HG02973 (cell line): ENCODE results near the gene FASTKD3.

Source experiments
- ATAC-seq: cut with Tn5 transposase; IDR thresholded peaks from one replicate; pipeline ENCODE4 v1.9.1; 2021; ENCODE audit warnings: moderate library complexity; ENCODE audit not compliant: unreplicated experiment

Gene FASTKD3

GRCh38 chr5:7881091-7881490 is 12.3 kb upstream of the FASTKD3 start:
- no peak for ATAC-seq

- peak; percentile 96 for ATAC-seq
These were observed 9.6 kb upstream of the FASTKD3 start for GRCh38 chr5:7878381-7878873.

DNA sequence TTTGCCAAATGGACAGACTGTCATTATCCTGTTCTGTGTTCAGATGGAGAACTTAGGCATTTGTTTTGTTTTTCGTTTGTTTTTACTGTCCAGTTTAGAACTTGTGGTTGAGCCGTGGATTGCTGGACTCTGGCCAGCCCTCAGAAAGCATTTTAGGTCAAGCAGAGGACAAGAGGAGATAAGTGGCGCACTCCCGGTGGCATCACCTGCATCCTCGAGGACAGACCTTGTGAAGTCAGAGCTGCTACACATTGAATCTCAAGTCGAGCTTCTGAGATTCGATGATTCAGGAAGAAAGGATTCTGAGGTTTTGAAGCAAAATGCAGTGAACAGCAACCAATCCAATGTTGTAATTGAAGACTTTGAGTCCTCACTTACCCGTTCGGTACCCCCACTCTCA is 9.0 kb upstream of the FASTKD3 start:
- no peak for ATAC-seq

- peak; percentile 69 for ATAC-seq
These were observed 8.0 kb upstream of the FASTKD3 start for GRCh38 chr5:7876867-7877266.

GRCh38 chr5:7875151-7875550 is 6.3 kb upstream of the FASTKD3 start:
- no peak for ATAC-seq

GRCh38 chr5:7874639-7875038 is 5.8 kb upstream of the FASTKD3 start:
- ATAC-seq = no peak

DNA sequence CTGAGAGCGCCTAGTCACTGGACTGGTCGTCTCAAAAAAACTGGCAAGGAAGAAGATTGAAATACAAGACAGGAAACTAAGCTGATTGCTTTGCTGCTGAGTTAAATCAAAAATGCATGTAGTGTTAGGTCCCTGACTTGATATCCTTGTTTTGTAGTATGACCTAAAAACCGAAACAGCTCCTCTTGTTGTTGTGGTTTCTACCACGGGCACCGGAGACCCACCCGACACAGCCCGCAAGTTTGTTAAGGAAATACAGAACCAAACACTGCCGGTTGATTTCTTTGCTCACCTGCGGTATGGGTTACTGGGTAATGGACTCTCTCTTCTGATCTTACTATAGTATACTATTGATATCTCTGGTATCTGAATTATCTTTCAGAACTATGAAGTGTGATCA is 4.4 kb upstream of the FASTKD3 start:
- ATAC-seq = no peak

GRCh38 chr5:7872517-7873130 is 3.8 kb upstream of the FASTKD3 start:
- ATAC-seq = no peak

- peak; percentile 30 for ATAC-seq
These were observed 2.8 kb upstream of the FASTKD3 start for GRCh38 chr5:7871653-7872052.

DNA sequence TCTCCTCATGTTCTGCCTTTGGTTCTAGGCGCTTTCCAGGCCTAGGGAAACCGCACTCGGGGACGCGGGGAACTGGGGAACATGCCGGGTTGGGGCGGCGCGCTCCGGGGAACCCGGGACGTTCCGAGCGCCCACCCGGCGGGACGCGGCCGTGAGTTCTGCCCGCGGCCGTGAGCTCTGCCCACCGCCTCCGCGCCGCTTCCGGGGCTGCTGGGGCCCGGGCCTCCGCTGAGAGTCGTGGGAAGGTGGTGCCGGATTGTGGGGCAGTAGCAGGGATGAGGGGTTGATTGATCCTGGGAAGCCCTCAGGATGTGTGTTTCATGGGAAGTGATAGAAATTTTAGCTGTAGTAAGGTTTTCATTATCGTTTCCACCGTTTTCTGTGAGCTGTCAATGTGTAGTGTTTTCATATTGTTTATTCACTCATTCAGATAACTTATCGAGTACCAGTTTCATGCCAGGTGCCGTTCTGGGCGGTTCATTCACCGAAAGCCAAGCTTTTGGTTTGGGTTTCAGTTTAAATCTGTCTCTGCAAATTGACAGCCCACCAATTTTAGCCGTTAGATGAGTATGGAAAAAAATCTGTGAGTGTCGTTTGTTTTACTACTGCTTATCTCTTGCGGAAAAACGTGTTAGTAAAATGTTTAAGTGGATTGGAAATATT is 774 bp upstream of the FASTKD3 start:
- peak; percentile 26 for ATAC-seq

DNA sequence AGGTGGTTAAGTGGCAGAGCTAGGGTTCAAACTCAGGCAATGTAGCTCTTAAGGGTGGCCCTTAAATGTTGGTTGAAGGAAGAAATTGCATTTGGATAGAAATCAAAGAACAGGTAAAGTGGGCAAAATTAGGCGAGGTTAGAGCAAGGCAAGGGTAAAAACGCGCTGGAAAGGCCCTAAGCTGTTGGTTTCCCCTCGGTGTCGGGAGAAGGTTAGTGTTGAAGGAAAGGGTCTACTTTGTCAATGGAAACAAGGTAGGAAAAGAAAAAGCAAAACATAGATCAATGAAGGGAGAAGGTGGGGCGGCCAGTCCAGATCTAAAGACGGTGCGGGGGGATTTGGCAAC is 431 bp downstream of the FASTKD3 start:
- no peak for ATAC-seq

DNA sequence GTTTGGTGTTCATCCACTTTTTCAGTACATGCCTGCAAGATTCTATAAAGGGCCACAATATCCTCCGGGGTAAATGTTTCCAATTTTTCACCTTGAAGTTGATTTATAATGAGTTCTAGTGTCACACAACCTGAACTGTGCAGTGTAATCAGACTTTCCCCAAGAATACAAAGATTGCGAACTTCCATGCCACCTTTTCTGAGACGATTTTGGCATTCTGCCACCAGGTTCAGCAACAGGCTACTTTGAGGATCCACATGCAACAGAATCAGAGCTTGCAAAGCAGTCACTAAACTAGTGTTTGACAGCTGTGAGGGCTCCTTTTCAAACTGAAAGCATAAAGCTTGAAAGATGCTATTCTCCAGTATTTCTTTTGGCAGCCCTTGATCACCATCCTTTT is 1.6 kb downstream of the FASTKD3 start:
- ATAC-seq = no peak

GRCh38 chr5:7866196-7866595 is 2.6 kb downstream of the FASTKD3 start:
- ATAC-seq = no peak

DNA sequence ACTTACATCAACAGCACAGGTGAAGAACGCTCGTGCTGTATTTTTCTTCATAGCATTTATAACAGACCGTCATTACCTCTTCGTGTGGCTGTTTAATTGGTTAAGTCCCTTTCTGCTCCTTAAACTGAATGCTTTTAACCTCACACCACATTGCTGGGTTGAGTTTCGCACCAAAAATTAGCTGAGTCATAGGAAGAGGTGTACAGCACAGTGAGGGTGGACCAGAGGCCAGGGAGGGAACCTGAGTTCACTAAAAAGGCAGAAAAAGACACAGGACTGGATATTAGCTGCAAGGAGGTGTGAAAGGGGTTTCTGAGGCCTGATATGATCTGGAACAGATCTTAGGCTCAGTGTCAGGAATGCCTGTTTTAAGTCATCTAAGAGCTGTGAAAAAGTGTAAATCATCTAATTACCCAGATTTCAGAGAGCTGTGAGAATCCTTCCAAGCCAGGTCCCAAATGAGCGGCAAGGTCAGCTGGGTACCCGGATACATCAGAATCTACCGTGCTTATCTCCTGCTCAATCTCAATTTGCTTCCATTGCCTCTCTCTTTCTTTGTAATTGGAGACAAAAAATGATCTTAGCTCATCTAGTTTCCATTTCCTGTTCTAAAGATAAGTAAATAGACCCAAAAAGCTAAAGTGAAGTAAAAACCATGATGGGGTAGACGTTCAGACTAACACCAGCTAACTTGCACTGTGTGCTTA is 10.8 kb downstream of the FASTKD3 start:
- ATAC-seq = no peak

DNA sequence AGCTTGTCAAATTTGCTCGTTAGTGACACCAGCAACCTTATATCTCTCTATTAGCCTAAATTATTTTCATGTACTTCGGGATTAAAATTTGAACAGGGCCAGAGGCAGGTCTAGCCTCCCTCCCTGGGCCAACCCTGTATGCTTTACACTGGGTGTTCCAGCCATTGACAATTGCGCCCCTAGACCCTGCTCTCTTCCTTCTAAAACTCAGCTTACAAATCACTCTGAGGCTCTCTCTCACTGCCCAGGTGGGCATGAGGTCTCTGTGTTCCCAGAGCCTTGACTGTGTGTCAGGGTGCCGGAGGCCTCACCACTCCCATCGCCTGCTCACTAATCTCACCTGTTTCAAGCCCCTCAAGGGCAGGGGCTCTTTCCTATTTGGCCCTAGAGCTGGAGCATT is 11.5 kb downstream of the FASTKD3 start:
- no peak for ATAC-seq

DNA sequence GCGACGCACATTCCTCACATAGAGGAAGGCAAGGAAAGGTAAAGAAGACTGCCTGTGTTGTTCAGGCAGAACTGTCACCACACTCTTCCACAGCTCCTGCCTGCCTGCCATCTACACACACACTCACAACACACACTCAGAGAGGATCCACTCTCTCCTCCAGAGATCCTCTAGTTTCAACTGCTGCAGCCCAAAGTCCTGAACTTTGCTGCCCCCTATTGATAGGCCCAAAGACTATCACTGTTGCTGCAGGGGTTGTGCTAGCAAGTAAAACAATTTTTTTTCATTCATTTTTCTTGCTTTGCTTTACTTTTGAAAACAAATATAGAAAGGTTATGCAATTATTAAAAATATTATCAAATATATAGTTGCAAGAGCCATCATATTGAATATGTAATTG is 12.0 kb downstream of the FASTKD3 start:
- no peak for ATAC-seq

- ATAC-seq = no peak
These were observed 13.2 kb downstream of the FASTKD3 start for GRCh38 chr5:7855611-7856010.

DNA sequence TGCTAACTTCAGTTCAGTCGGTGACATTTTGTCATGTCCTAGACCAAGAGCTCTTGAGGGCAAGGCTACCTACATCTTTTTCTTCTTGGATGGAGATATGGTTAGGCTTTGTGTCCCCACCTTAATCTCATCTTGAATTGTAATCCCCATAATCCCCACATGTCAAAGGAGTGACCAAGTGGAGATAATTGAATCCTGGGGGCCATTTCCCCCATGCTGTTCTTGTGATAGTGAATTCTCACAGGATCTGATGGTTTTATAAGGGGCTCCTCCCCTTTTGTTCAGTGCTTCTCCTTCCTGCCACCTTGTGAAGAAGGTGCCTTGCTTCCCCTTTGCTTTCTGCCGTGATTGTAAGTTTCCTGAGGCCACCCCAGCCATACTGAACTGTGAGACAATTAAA is 15.8 kb downstream of the FASTKD3 start:
- no peak for ATAC-seq

GRCh38 chr5:7852542-7852941 is 16.3 kb downstream of the FASTKD3 start:
- no peak for ATAC-seq

DNA sequence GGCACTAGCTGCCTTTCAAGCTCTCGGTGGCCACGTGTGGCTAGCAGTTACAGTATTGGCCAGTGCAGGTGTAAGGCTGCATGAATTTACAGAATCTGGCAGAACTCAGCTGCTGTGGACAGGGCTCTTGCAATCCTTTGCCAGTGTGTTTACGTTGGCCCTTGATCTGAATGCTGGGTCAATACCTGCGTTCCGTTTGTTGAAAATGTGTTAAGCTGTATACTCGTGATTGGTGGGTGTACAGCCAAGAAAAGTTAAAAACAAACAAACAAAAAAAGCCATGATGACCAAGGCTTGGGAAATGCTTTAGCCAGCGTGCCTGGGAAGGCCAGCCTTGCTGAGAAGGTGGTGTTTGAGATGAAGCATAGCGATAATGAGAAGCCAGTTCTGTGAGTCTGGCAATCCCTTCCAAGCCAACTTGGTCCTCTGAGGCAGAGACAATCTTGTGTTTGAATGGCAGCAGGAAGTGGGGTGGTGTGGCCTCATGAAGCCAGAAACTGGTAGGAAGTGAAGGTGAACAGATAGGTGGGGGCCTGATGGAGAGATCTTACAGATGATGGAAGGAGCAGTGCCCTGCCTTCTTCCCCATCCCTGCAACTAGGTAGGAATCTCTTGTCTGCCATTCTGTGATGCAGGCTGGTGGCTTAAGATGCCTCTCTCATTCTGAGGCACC is 17.1 kb downstream of the FASTKD3 start:
- ATAC-seq = no peak

GRCh38 chr5:7851240-7851592 is 17.6 kb downstream of the FASTKD3 start:
- no peak for ATAC-seq
